DOHH2 (cell line): ENCODE data around the gene CACNA1B.

Experiments
- EZH2phosphoT487 ChIP-seq: fragments of 200-600 bp; sonication (generic); IDR thresholded peaks from 2 replicates; pipeline ENCODE4 v1.6.1; 2017; ENCODE audit warnings: borderline replicate concordance, mild to moderate bottlenecking, antibody characterized with exemption, low read length, moderate library complexity, mixed read lengths
- TF ChIP-seq, protein P1 (sequence below): fragments of 200-600 bp; sonication (generic); IDR thresholded peaks from one replicate; pipeline ENCODE4 v1.5.1; 2014; ENCODE audit warnings: antibody characterized with exemption, mild to moderate bottlenecking, low read depth, low read length; ENCODE audit not compliant: poor library complexity, severe bottlenecking

- no peak for TF ChIP-seq EZH2phosphoT487
- TF ChIP-seq, protein P1, sequence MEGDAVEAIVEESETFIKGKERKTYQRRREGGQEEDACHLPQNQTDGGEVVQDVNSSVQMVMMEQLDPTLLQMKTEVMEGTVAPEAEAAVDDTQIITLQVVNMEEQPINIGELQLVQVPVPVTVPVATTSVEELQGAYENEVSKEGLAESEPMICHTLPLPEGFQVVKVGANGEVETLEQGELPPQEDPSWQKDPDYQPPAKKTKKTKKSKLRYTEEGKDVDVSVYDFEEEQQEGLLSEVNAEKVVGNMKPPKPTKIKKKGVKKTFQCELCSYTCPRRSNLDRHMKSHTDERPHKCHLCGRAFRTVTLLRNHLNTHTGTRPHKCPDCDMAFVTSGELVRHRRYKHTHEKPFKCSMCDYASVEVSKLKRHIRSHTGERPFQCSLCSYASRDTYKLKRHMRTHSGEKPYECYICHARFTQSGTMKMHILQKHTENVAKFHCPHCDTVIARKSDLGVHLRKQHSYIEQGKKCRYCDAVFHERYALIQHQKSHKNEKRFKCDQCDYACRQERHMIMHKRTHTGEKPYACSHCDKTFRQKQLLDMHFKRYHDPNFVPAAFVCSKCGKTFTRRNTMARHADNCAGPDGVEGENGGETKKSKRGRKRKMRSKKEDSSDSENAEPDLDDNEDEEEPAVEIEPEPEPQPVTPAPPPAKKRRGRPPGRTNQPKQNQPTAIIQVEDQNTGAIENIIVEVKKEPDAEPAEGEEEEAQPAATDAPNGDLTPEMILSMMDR: no peak
Observed at GRCh38 chr9:137985637-137986071, 108.1 kb downstream of the CACNA1B start.
